ENCODE measurements around the gene TMEM225. TPM values are rescaled to one million over a fixed set of nuclear protein-coding genes. Genes with fewer than 3 reads are reported as not detected.
"Not testable (repeated sequence)": the region's sequence is repeated elsewhere in the genome, so short reads cannot be mapped to it uniquely, and the experiment has no call there.

Gene TMEM225
- total RNA-seq, 2 experiments from 2014 or later: not detected

- no peak for DNase-seq (ENCODE audit: low spot score)
- H4K20me1 ChIP-seq (ENCODE audit: insufficient read depth, low read length): no peaks in the 10 kb centered on the region
- TF ChIP-seq CTCF (conservative IDR thresholded peaks at IDR 0.05; ENCODE audit: low read length): no peak
- TF ChIP-seq EZH2phosphoT487 (IDR thresholded peaks at IDR 0.05; ENCODE audit: borderline replicate concordance, low read depth, low read length): no peak
- intact Hi-C loops (cut with micrococcal nuclease; ENCODE audit: unreplicated experiment): no loop called here
- H3K9me2 ChIP-seq (ENCODE audit: insufficient read depth, low read length): no peaks in the 10 kb centered on the region
- BruUV-seq (replicated peaks): no TSS peak
- ChIA-PET POLR2A (interaction anchor here (1.2 kb wide), 1 partner anchor 14 kb away, joined by 4 read pairs; no protein-coding TSS in a partner anchor), CTCF (ENCODE audit: unreplicated experiment) (no interaction called here)
- H3K4me1 ChIP-seq (ENCODE audit: insufficient read depth, low read length, poor library complexity, severe bottlenecking): no peaks in the 10 kb centered on the region
- no peak overlapping the region for H3K27ac ChIP-seq (ENCODE audit: low read depth, low read length, poor library complexity, severe bottlenecking)
- H3K4me3 ChIP-seq (ENCODE audit: low read depth, low read length, poor library complexity, severe bottlenecking): no peak overlapping the region
- no peaks in the 10 kb centered on the region for H3K79me2 ChIP-seq (ENCODE audit: insufficient read depth, low read depth, low read length)
- no peaks in the 10 kb centered on the region for H3K9me3 ChIP-seq (ENCODE audit: low read length)
- H3K4me2 ChIP-seq (ENCODE audit: low read length): no peak overlapping the region
- no peak overlapping the region for H2AFZ ChIP-seq (ENCODE audit: low read length)
- no peaks in the 10 kb centered on the region for H3K36me3 ChIP-seq (ENCODE audit: insufficient read depth, low read length)
Observed at GRCh38 chr11:123892031-123892430, 6.6 kb upstream of the TMEM225 start.

GRCh38 chr11:123880912-123881311 lies 4.6 kb downstream of the TMEM225 start:
- ChIA-PET CTCF (ENCODE audit: unreplicated experiment) (no interaction called here), POLR2A (interaction anchor here (0.7 kb wide), 2 partner anchors 9 to 117 kb away, joined by 3 to 5 read pairs; no protein-coding TSS in a partner anchor)
- no peaks in the 10 kb centered on the region for H3K36me3 ChIP-seq (ENCODE audit: insufficient read depth, low read length)
- DNase-seq (ENCODE audit: low spot score): no peak
- no peak overlapping the region for H3K27ac ChIP-seq (ENCODE audit: low read depth, low read length, poor library complexity, severe bottlenecking)
- no peak overlapping the region for H2AFZ ChIP-seq (ENCODE audit: low read length)
- no peak overlapping the region for H3K4me2 ChIP-seq (ENCODE audit: low read length)
- BruUV-seq (replicated peaks): no TSS peak
- H3K4me1 ChIP-seq (ENCODE audit: insufficient read depth, low read length, poor library complexity, severe bottlenecking): no peaks in the 10 kb centered on the region
- no peaks in the 10 kb centered on the region for H3K9me2 ChIP-seq (ENCODE audit: insufficient read depth, low read length)
- no peaks in the 10 kb centered on the region for H3K9me3 ChIP-seq (ENCODE audit: low read length)
- no peak for TF ChIP-seq CTCF (conservative IDR thresholded peaks at IDR 0.05; ENCODE audit: low read length)
- TF ChIP-seq EZH2phosphoT487 (IDR thresholded peaks at IDR 0.05; ENCODE audit: borderline replicate concordance, low read depth, low read length): no peak
- no peaks in the 10 kb centered on the region for H3K79me2 ChIP-seq (ENCODE audit: insufficient read depth, low read depth, low read length)
- H4K20me1 ChIP-seq (ENCODE audit: insufficient read depth, low read length): no peaks in the 10 kb centered on the region
- no peak overlapping the region for H3K4me3 ChIP-seq (ENCODE audit: low read depth, low read length, poor library complexity, severe bottlenecking)
- intact Hi-C loops (cut with micrococcal nuclease; ENCODE audit: unreplicated experiment): no loop called here

GRCh38 chr11:123867795-123868194 lies 17.7 kb downstream of the TMEM225 start:
- H2AFZ ChIP-seq (ENCODE audit: low read length); H3K4me2 ChIP-seq (ENCODE audit: low read length); H3K36me3 ChIP-seq (ENCODE audit: insufficient read depth, low read length); CTCF ChIA-PET (ENCODE audit: unreplicated experiment); DNase-seq (ENCODE audit: low spot score); H3K4me3 ChIP-seq (ENCODE audit: low read depth, low read length, poor library complexity, severe bottlenecking); BruUV-seq (replicated peaks); H3K9me3 ChIP-seq (ENCODE audit: low read length); H4K20me1 ChIP-seq (ENCODE audit: insufficient read depth, low read length); POLR2A ChIA-PET; H3K27ac ChIP-seq (ENCODE audit: low read depth, low read length, poor library complexity, severe bottlenecking); H3K9me2 ChIP-seq (ENCODE audit: insufficient read depth, low read length); intact Hi-C loops (cut with micrococcal nuclease; ENCODE audit: unreplicated experiment); H3K79me2 ChIP-seq (ENCODE audit: insufficient read depth, low read depth, low read length); H3K4me1 ChIP-seq (ENCODE audit: insufficient read depth, low read length, poor library complexity, severe bottlenecking): not testable (repeated sequence)

- H2AFZ ChIP-seq (ENCODE audit: low read length); BruUV-seq (replicated peaks); H3K27ac ChIP-seq (ENCODE audit: low read depth, low read length, poor library complexity, severe bottlenecking); POLR2A ChIA-PET; H3K4me3 ChIP-seq (ENCODE audit: low read depth, low read length, poor library complexity, severe bottlenecking); H3K36me3 ChIP-seq (ENCODE audit: insufficient read depth, low read length); H3K9me2 ChIP-seq (ENCODE audit: insufficient read depth, low read length); CTCF ChIA-PET (ENCODE audit: unreplicated experiment); H3K4me1 ChIP-seq (ENCODE audit: insufficient read depth, low read length, poor library complexity, severe bottlenecking); intact Hi-C loops (cut with micrococcal nuclease; ENCODE audit: unreplicated experiment); H4K20me1 ChIP-seq (ENCODE audit: insufficient read depth, low read length); H3K79me2 ChIP-seq (ENCODE audit: insufficient read depth, low read depth, low read length); DNase-seq (ENCODE audit: low spot score); H3K9me3 ChIP-seq (ENCODE audit: low read length); H3K4me2 ChIP-seq (ENCODE audit: low read length): not testable (repeated sequence)
Observed at GRCh38 chr11:123865293-123865692, 20.2 kb downstream of the TMEM225 start.
